Ovary (tissue), 9 donors: ENCODE results near the gene TIFAB. TPM values are rescaled to one million over a fixed set of nuclear protein-coding genes. Genes with fewer than 3 reads are reported as not detected.

Experiments
- DNase-seq, 5 donors: peaks; one replicate each; pipeline ENCODE4 v3.0.0-alpha.2; 2019 to 2020
- H3K27ac ChIP-seq, 2 donors: fragments of 200-600 bp; one replicate each; pipeline versions ENCODE4 v1.5.1 to v1.8.0; 2019 to 2022
- H3K27me3 ChIP-seq: fragments of 200-600 bp; one replicate; pipeline ENCODE4 v1.8.0; 2022
- H3K36me3 ChIP-seq: fragments of 200-600 bp; sonication (generic); one replicate; pipeline ENCODE4 v1.5.1; 2019
- H3K4me1 ChIP-seq: one replicate; pipeline ENCODE4 v1.8.1; 2013; ENCODE audit warnings: mild to moderate bottlenecking, moderate library complexity; ENCODE audit not compliant: insufficient read depth
- H3K4me3 ChIP-seq: fragments of 200-600 bp; sonication (generic); one replicate; pipeline ENCODE4 v1.5.1; 2017
- H3K9me3 ChIP-seq, 2 donors: fragments of 200-600 bp in 1 of 2; sonication (generic) in 1 of 2; one replicate each; pipeline versions ENCODE4 v1.5.1 to v1.8.1; 2013 to 2019; ENCODE audit warnings: mild to moderate bottlenecking in 1 of 2, moderate library complexity in 1 of 2
- CTCF ChIP-seq, 3 donors: fragments of 450-650 bp in 2 of 3; fragments of 200-600 bp in 1 of 3; IDR thresholded peaks; one replicate each; pipeline versions ENCODE4 v1.5.1 to v1.8.0; 2016 to 2022; ENCODE audit warnings: antibody characterized with exemption in 3 of 3, mild to moderate bottlenecking in 1 of 3
- EP300 ChIP-seq: sonication (generic); formaldehyde crosslinking; IDR thresholded peaks from one replicate; pipeline ENCODE4 v1.6.1; 2017; ENCODE audit warnings: antibody characterized with exemption
- POLR2A ChIP-seq: fragments of 450-650 bp; IDR thresholded peaks from one replicate; pipeline ENCODE4 v1.6.1; 2017; ENCODE audit warnings: antibody characterized with exemption, mild to moderate bottlenecking, moderate library complexity
- WGBS, 3 donors: extraction: QIAGEN DNeasy Blood & Tissue Kit in 1 of 3; methylation state at CpG; one replicate each; pipeline versions ENCODE4 v1.1.5 to v1.1.7; 2013 to 2017; 5-methylcytosine and 5-hydroxymethylcytosine counted together
- intact Hi-C, 4 donors: fragments of 100-400 bp; cut with DNase I; formaldehyde crosslinking; loops; one replicate each; pipeline versions ENCODE4 v1.11.0 to v1.15.1; 2022 to 2023
- polyA plus RNA-seq, 2 donors: library from polyadenylated mRNA; stranded (reverse); fragments of 200-250 nt in 1 of 2; fragments of 350-450 nt in 1 of 2; fragmentation: Illumina TruSeq in 1 of 2; extraction: RNeasy Lipid Tissue Mini Kit (QIAGEN cat#74804) in 1 of 2; gene quantifications; one replicate each; pipeline ENCODE4 v1.2.3, GENCODE V29; 2013 to 2014
- total RNA-seq, 7 donors: library from RNA; depleted of rRNA in 2 of 7; stranded (reverse); fragments of >200 nt in 2 of 7; fragmentation: NEBNext Ultra II Directional in 3 of 7; extraction: Animal tissue kit (Norgen Biotek cat#: 25700) in 3 of 7; gene quantifications; one replicate each; pipeline versions ENCODE4 v1.1.0 to v1.2.4, GENCODE V29; 2016 to 2023
- donor health status: DM: no; HTN: no; CAD: no; lungs with moderate emphysema.
- donor health status: DM: no; HTN: no; CAD: no.
- donor health status: Bipolar disorder and iron deficiency.
- donor health status: DM: yes; HTN: yes; CAD: no.
- donor health status: DM: no; HTN: no; CAD: no.
- donor health status: DM: yes; HTN: yes; CAD: no.

The TIFAB gene
- total and polyA plus RNA-seq, 9 donors = 0.05 to 0.33 (median 0.08) TPM; not detected in 6

DNA sequence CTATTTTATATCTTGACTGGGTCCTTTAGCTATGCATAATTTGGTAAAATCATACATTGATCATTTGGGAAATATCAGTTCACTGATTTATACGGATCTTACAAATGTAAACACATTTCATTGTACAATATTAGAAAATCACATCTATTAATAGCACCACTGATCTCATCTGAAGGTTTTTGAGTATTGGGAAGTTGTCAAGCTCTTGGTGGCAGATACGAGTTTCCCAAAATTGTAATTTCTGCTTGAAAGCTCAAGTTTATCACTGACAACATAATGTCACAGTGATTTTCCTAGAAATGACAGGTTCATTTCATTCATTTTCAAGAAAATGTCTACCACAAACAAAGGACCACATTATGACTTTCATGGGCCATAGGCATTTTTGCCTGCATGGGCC is 50.1 kb downstream of the TIFAB start:
- Histone ChIP-seq H3K27ac (no peak overlapping the region), H3K27me3 (no peaks in the 10 kb centered on the region), H3K4me1 (peaks cover 9% of the 10 kb centered on the region), H3K36me3 (no peaks in the 10 kb centered on the region), H3K4me3 (no peak overlapping the region), H3K9me3 (no peaks in the 10 kb centered on the region)
- no peak for DNase-seq
- WGBS, 3 donors = 82 to 85% (median 82%) methylated on average over 2 of the region's 2 CpGs
- intact Hi-C loops = no loop called here
- TF ChIP-seq CTCF (IDR thresholded peaks at IDR 0.05) (no peak), EP300 (no peak), POLR2A (no peak)

DNA sequence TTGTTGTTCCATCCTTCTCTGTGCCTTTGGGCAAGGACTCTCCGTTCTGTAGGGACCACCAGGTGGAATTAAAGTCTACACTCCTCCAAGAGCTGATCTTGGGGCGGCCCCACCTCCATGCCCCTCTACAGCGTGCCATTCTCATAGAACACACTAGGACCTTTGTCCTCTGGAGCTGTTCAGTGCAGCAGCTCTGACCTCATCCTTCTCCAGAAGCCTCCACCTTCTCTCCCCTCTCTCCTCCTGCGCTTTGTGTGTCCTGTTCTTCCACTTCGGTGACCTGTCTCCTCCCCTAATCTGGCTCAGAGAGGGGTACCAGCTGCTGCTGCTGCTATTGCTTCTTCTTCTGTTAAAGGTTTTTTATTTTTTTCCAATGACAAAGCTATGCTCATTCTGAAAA is 51.3 kb downstream of the TIFAB start:
- no peak overlapping the region for H3K27ac ChIP-seq
- no peak overlapping the region for H3K4me3 ChIP-seq
- no peak for DNase-seq
- peaks cover 11% of the 10 kb centered on the region for H3K4me1 ChIP-seq
- no peaks in the 10 kb centered on the region for H3K27me3 ChIP-seq
- no peaks in the 10 kb centered on the region for H3K36me3 ChIP-seq
- WGBS, 3 donors = 32 to 46% (median 37%) methylated on average over 5 of the region's 5 CpGs
- no peaks in the 10 kb centered on the region for H3K9me3 ChIP-seq
- no peak for TF ChIP-seq EP300
- TF ChIP-seq POLR2A = no peak
- no peak for TF ChIP-seq CTCF (IDR thresholded peaks at IDR 0.05)
- intact Hi-C loops = no loop called here

DNA sequence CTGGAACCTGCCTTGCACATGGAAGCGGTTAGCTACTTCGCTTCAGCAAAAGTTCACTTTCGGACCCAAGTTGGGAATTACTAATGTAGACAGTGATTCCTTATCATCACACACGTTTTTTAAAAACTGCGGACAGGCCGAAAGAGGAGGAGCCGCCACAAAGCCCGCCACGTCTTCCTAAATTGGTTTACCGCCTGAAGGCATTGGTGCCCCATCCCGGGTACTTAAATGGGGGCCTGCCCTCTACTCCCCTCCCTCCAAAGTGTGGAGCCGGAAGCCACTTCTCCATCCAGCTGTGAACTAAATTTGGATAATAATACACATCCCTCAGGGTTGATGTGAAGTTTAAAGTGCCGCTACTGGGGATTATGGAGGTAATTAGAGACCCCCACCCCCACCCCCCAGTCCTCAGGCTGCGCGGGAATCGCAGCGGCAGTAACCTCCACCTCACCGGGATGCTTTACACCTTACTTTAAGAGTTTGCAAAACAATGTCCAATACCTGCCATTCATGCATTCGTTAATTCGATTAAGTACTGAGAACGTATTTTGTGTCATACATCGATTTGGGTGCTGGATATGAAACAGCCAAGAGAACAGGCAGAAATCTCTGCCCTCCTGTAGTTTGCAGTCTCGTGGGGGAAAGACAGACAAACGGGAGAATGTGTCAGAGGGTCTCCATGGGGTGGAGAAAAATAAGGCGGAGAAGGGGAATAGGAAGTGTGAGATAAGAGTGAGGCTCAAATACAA is 52.2 kb downstream of the TIFAB start:
- intact Hi-C loops = no loop called here
- Histone ChIP-seq H3K27me3 (no peaks in the 10 kb centered on the region), H3K9me3 (no peaks in the 10 kb centered on the region), H3K36me3 (no peaks in the 10 kb centered on the region), H3K4me3 (peak overlapping the region; percentile 71), H3K27ac (peak overlapping the region in 1 of 2 donors; percentile 73), H3K4me1 (peaks cover 11% of the 10 kb centered on the region)
- 37 to 39% (median 38%) methylated on average over 25 of the region's 25 CpGs for WGBS, 3 donors
- TF ChIP-seq CTCF (IDR thresholded peaks at IDR 0.05) (no peak), POLR2A (no peak), EP300 (no peak)
- DNase-seq = no peak

DNA sequence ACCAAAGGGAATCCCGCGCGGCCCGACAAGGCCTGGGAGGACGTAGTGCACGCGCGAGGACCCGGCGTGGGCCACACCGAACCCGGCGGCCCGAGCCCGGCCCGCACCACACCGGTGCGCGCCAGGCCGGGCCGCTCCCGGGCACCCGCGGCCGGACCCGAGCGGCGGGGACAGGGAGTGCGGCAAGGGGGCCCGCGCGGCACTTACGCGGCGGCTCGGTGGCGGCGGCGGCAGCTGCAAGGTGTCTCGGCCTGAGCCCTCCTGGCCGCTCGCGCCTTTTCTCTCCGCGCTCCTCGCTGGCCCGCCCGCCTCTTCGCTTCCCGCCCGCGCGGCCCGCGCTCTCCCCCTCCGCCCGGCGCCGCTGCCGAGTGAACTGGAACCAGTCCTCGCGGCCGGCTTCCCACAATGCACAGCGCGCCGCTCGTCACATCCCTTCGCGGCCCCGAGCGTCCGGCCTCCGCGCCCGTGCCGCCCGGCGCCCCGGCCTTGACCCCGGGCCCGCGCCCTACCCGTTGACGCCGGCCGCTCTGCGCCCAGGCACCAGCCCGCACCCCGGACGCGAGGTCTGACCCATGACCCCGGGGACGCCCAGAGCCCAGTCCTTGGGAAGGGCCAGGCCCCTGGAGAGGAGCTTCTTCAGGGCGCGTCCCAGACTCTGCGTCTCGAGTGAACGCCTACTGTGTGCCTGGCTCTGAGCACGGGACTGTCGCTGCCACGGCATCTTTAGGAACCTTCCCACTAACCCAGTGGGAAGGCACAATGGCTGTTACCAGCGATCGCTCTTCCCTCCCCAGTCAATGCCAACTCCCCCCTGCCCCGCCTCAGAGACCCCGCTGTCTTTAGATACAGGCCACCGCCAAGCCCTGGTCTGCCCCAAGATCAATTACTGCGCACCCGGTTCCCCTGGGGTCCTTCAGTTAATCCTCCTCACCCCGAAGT is 53.0 kb downstream of the TIFAB start, which contains the start of gene MACROH2A1:
Gene MACROH2A1, minus strand, starts transcription at position 377 of the 939 bp plus-strand sequence. CDS start 10,138 bp downstream, outside the sequence.
- H3K9me3 ChIP-seq = no peaks in the 10 kb centered on the region
- peaks cover 12% of the 10 kb centered on the region for H3K4me1 ChIP-seq
- TF ChIP-seq POLR2A (peak; percentile 62), CTCF (IDR thresholded peaks at IDR 0.05) (peak in 2 of 3 donors; percentile 21), EP300 (no peak)
- WGBS, 3 donors = 1% methylated on average over 63 to 109 of the region's 109 CpGs
- peak within 1 kb of the TSS; percentile 71 for H3K4me3 ChIP-seq
- intact Hi-C loops = no loop called here
- no peaks in the 10 kb centered on the region for H3K36me3 ChIP-seq
- H3K27me3 ChIP-seq = no peaks in the 10 kb centered on the region
- peak within 1 kb of the TSS; percentile 63 to 73 for H3K27ac ChIP-seq
- peak; percentile 81 to 93 (median 89) for DNase-seq
